ENCODE measurements around the gene NAA35.
"Not testable (repeated sequence)": the region's sequence is repeated elsewhere in the genome, so short reads cannot be mapped to it uniquely, and the experiment has no call there.

The NAA35 gene

DNA sequence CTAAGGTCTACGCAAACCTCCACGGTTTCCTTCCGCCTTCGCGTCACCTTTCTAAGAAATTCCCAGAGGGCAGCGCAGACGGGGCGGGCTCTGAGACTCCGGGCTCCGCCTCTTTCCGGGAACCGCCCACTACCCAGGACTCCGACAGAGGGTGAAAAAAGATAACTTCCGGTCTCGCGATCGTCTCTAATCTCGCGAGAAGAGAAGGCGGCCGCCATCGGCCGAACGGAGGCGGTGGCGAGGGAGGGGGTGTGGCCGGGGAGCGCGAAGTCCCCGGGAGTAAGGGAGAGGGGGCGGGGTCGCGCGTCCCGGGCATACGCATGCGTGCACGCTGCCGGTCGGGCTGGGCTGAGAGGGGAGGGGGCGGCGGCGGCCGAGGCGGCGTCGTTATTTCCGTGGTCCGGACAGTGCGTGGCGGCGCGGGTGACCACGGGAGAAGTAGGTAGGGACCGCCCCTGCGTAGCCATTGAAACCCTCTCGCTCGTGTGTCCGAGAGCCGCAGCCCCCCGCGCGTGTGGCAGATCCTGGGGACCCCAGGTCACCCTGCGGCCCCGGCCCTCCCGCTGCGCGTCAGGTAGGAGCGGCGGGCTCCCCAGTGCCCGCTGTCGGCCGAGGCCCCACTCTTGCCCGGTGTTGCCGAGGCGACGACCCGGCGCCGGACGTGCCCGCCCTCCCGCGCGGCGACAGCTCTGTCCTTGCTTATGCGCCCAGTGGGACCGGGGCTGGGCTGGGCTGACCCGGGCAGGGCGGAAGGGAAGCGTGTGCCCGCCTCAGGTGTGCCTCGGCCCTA lies at the start of gene NAA35:
Gene NAA35 (plus strand): TSS at position 315 of the 790 bp plus-strand sequence. CDS start 1,014 bp downstream, outside the sequence.
- DNase-seq (ENCODE audit: low spot score): peak; percentile 97

DNA sequence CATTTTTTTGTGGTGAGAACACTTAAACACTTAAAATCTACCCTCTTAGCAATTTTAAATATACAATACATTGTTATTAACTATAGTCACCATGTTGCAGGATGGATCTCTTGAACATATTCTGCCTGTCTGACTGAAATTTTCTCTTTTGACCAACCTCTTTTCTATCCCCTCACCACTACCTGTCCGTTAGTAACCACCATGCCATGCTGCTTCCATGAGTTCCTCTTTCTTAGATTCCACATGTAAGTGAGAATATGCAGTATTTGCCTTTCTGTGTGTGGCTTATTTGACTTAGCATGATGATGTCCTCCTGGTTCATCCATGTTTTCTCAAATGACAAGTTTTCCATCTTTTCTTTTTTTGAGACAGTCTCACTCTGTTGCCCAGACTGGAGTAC lies 48.5 kb upstream of the NAA35 start:
- no peak for DNase-seq (ENCODE audit: low spot score)

DNA sequence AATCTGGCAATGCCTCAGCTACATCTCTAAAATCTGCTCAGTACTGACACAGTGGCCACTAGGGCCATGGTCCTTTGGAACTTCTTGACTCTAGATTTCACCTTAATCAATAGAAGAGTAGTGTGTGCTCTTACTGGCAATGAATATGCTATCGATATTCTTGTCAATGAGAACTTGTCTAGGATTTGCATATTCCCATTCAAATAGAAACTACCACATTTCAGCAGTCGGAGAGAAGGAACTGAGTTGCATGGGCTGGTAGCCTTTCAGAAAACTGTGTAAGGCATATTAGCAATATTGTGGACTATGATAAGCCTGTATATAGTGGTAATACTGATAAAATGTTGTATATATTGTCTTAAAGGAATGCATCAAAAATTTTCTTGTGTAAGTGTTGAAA lies 45.3 kb upstream of the NAA35 start:
- DNase-seq (ENCODE audit: low spot score): no peak

DNA sequence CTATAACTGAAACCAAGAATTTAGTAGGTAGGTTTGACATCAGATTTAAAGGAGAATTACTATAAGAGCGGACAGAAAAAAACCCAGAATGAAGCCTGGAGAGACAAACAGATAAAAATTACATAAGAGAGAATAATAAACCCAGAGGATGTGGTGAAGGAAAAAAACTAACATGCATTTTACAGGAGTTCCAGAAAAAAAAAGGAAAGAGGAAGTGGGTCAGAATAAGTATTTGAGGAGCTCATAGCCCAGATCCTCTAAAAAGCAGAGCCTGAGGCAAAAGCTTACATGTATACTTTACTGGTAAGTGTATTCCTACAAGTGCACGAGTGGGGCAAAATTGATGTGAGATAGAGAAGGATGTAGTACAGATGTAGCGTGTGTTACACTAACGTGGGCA lies 43.1 kb upstream of the NAA35 start:
- DNase-seq (ENCODE audit: low spot score): no peak

DNA sequence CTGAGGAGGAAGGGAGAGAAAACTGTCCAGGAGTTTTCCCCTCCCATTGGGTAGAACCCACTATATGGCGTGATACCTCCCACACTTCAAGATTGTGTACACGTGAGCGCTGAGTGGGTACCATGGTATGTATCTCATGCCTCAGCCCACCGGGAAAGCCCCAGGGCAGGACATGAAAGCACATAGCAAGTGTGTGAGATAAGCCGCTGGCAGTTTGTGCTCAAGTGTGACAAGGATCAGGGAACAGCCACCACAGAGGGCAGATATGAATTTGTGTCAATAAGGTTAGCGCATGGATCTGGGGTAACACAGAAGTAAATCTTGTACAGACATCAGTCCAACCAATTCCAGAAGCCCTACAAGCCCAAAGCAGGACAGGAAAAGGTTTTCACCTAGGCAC lies 42.6 kb upstream of the NAA35 start:
- no peak for DNase-seq (ENCODE audit: low spot score)

DNA sequence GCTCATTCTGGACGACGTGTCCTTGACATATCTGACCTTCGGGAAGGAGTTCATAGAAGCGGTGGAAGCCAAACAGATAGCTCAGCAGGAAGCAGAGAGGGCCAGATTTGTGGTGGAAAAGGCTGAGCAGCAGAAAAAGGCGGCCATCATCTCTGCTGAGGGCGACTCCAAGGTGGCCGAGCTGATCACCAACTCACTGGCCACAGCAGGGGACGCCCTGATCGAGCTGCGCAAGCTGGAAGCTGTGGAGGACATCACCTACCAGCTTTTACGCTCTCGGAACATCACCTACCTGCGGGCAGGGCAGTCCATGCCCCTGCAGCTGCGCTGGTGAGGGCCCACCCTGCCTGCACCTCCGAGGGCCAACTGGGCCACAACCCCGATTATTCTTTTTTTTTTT lies 41.6 kb upstream of the NAA35 start:
- no peak for DNase-seq (ENCODE audit: low spot score)

DNA sequence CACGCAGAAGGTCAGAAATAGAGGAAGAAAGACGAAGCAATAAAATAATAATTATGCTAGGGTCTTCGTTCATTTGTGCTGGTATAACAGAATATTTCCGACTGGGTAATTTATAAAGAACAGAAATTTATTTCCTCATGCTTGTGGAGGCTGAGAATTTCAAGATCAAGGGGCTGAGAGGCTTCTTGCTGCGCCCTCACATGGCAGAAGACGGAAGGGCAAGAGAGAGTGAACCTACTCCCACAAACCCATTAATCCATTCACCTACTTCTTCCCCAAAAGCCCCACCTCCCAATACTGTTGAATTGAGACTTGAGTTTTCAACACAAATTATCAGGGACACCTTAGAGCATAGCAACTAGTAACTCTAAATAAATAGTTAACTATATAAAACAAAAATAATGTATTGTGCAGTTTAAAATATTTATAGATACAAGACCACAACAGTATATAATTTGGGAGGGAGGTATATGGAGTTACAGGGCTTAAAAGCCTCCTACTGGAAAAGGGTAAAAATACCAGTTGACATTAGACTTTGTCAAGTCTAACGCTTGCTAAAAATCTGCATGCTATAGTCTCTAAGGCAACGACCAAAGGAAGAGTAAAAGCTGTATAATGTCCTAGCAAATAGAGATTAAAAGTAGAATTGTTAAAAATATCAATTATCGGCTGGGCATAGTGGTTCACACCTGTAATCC lies 40.3 kb upstream of the NAA35 start:
- DNase-seq (ENCODE audit: low spot score): peak; percentile 21

DNA sequence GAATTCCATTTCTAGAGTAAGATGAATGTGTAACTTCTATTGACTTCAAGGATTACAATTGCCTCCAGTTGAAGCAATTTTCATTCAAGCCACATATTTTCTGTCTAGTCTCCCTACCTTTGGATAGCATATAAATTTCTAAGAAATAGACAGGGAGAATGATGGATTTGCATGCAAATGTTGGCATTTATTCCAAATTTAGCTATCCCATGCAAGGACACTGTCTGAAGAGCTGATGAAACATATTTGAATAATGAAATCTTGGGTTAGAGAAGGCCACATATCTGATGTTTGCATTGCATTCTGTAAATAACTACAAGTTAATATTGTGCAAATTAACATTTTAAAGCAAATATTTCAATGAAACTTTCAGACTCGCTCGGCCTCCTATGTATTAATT lies 36.0 kb upstream of the NAA35 start:
- no peak for DNase-seq (ENCODE audit: low spot score)

DNA sequence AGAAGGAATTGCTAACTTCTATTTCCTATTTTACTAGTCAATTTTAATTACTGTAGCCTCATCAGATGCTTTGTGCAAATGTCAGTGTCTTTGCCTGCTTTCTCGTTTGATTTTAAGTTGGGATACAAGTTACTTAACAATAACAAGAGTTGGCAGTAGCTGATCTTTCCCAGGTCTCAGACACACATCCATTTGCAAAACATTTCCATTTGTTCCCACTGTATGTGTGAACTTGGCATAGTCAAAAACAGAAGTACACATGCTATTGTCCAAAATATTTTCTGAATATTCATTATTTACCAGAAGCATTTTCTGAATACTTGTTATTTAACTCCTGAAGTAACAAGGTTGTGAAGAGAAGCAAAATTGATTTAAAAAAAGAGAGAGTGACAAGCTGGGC lies 35.0 kb upstream of the NAA35 start:
- DNase-seq (ENCODE audit: low spot score): no peak

DNA sequence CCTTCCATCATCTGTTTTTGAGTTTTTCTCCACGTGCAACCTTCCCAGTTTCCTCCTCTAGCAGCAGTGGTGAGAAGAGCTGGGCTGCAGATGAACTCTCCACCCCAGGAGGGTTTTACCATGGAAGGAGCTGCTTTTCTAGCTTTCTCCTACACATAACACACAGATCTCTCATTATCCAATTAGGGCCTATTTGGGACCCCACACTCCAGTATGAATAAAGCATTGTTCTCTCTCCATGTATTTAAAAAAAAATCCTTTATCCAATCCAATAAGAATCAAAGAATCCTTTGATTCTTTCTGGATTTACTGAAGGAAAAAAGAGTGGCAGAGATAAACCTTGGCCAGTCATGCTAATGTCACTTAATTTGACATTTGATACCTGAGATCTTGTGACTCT lies 31.6 kb upstream of the NAA35 start:
- DNase-seq (ENCODE audit: low spot score): no peak

DNA sequence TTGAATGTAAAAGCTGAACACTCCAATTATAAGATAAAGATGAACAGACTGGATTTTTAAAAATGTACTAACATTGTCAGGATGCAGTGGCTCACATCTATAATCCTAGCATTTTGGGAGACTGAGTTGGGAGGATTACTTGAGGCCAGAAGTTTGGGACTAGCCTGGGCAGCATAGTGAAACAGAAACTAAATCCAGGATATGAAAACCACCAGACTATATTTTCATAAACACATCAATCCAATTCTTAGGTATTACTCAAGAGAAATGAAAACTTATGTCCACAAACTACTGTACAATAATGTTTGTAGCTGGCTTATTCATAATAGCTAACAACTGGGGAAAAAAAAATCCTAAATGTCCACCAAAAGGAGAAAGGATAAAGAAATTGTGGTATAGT lies 26.8 kb upstream of the NAA35 start:
- no peak for DNase-seq (ENCODE audit: low spot score)

DNA sequence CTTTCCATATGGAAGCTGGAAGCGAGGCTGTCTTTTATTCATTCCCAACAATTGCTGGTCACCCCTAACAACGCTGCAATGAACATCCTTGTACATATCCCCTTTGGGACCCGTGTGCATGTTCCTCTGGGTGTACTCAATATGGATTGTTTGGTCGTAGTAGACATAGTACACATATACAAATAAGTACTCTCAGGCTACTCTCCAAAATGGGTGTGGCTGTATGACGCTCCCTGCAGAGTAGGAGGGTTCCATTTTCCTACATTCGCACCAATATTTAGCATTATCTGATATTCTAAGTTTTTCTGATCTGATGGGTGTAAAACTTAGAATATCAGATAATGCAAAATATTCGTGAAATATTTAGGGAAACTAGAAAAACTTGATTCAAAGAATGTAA lies 23.2 kb upstream of the NAA35 start:
- DNase-seq (ENCODE audit: low spot score): no peak

DNA sequence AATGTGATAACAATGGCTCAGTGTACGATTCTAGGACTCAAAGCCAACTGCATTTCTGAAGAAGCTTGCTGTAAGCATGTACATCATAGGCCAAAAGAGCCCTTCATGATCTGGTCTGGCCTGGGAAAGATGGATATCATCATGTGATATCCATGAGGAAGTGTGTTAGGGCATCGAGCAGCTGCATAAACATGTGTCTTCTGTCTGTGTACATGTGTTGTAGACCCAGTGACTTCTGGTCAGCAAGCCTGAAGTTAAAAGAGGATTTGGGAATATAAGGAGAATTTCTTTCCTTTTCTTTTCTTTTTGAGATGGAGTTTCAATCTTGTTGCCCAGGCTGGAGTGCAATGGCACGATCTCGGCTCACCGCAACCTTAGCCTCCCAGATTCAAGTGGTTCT lies 15.5 kb upstream of the NAA35 start:
- no peak for DNase-seq (ENCODE audit: low spot score)

DNA sequence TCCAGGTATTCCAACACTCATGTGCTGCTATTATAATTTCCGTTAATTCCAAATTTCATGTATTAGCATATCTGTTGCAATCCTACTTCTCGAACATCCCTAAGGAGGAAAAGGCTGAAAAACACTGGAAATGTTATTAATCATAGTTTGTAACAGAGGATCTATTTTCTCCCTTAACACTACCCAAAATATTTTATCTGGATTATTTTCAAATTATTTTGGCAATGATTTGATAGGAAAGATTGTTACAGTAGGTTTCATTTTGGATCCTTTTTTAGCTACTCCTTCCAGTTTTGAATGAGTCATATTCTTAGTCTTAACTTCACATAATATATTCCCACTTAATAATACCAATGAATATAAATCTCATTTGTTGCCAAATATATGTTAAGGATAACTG lies 13.9 kb upstream of the NAA35 start:
- DNase-seq (ENCODE audit: low spot score): no peak

DNA sequence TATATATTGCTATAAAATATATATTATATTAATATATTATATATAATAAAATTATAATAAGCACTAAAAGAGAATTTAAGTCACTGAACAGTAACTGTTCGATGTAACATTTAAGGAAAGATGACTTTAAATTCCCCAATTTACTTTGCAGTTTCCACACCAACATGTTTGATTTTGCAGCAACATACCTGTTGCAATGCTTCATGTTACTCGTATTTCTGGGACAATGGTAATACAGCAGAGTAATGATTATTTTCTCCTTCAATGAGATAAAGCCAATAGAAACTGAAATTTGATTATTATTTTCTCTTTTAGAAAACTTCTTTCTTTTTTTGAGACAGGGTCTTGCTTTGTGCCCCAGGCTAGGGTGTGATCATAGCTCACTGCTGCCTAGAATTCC lies 9.5 kb upstream of the NAA35 start:
- no peak for DNase-seq (ENCODE audit: low spot score)

DNA sequence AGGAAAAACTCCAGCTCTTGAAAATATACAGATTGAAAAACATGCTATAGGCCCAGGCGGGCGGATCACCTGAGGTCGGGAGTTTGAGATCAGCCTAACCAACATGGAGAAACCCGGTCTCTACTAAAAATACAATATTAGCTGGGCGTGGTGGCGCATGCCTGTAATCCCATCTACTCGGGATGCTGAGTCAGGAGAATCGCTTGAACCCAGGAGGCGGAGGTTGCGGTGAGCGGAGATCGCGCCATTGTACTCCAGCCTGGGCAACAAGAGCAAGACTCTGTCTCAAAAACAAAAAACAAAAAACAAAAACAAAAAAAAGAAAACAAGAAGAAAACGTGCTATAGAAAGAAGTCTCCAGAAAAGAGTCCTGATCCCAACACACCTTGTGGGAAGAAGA lies 5.0 kb upstream of the NAA35 start:
- DNase-seq (ENCODE audit: low spot score): not testable (repeated sequence)

DNA sequence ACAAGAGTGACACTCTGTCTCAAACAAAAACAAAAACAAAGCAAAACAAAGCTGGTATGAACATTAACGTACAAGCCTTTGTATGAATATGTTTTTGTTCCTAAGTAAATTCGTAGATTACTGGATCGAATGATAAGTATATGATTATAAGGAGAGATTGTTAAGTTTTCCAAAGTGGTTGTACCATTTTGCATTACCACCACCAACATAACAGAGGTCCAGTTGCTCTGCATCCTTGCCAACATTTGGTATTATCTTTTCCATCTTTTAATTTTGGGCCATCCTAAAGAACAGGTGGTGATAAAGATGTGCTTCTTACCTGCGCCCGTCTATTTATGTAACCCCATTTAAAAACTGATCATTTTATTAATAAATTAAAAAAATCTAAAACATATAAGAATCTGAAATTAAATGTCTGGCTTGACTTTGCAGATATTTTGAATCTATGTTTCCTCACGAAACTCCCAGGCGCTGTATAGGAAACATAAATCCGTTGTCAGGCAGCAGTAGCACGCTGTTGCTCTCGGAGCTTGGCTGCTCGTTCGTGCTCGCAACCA lies 593 bp upstream of the NAA35 start:
- no peak for DNase-seq (ENCODE audit: low spot score)

DNA sequence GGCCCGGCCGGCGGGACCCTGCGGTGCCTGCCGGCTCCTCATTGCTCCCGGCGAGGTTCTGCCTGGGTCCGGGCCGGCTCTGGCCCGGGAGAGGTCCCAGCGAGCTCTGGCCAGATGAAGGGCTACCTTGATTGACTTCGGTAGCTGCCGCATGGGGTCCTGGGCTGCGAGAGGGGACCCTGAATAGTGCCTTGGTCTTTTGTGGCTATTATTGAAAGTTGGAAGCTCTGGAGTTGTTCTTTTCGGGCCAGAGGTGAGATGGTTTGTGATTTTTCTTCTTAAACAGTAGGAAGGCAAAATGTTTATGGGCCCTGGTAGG lies 635 bp downstream of the NAA35 start:
- peak; percentile 3 for DNase-seq (ENCODE audit: low spot score)

DNA sequence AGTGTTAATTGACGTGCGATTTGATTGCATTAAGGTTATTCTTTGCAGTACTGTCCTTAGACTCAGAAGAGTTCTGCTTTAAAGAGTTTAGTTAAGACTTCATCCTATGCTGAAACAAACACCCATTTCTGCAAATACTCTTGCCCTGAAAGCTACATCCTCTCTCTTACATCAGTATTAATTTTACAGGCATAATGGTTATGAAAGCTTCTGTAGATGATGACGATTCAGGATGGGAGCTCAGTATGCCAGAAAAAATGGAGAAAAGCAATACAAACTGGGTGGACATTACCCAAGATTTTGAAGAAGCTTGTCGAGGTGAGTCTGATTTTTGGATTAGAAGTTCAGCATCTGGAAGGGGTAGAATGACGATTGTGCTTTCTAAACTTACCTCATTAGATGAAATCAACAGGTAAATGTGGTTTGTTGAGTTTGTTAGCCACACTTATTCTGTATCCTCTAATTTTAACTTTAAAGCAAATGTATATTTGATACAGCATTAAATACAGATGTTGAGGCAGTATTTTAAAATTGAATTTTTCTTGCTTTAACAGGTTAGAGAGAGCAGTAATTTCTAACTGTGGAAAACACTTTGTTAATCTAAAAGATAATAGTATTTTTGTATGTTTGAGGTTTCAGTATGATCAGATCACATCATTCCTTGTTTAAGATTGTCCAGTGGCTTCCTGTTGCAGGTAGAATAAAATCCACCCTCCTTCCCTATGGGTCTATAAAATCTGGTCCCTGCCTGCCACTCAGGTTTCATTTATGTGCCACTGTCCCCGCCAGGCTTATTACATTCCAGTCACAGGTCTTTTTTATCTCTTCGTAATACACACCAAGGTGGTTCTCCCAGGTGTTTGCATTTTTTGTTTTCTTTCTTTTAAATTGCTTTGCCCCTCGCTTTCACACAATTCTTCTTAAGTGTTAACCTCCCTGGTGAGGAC lies 1.3 kb downstream of the NAA35 start:
- DNase-seq (ENCODE audit: low spot score): no peak

DNA sequence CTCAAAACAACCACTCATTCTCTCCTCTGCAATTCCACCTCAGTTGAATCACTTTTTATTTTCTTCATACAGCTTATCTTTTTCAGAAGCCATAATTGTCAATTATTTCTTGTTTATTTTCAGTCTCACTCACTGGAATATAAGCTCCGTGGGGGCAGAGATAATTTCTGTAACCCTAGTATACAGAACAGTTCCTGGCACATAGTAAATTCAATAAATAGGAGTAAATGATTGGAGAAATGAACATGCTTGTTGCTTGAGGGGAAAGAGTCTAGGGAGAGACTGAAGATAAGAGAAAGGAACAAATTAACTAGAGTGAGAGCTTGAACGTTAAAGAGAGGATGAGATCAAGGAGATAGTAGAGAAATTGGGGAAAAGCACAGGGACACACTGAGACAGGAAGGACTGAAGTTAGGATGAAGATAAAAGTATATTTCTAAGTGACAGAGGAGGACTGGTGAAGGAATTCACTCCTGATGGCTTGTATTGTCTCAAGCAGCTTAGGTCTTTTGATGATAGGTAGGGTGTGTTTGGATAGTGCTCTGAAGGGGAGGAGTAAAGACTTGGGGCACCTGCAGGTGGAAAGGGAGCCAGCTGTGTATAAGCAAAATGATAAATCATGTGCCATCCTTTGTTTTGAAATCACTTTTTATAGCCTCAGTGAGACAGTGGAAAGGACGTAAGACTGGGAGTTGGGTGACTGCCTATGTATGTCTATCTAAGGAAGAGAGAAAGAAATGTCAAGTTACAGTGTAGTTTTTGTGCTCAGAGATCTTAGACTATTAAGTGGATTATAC lies 2.2 kb downstream of the NAA35 start:
- DNase-seq (ENCODE audit: low spot score): no peak

DNA sequence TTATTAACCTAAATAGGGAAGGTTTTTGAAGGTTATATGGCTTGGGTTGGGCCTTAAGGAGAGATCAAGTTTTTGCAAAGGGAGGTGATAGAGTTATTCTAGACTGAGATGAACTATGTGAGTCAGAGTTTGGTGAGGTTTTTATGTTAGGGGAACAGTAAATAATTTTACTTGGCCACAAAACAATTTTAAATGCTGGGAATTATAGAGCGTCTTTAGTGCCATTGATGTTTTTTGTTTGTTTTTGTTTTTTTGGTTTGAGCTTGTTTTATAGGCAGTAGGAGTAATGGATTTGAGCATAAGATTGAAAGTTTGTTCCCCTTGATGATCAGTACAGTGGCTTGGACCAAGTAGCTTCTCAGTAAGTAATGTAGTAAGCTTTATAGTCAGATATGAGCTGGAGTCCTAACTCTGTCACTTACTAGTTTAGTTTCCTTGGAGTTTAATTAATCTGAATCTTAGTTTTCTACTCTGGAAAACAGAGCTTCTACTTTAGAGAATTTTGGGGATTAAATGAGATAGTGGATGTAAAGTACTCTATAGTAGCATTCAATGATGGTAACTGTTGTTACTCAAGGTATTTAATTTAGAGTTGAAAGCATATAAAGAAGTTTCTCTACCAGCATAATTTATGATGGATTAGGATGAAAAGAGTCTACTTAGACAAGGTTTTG lies 2.9 kb downstream of the NAA35 start:
- no peak for DNase-seq (ENCODE audit: low spot score)
